Muscle of arm (tissue), 12 donors: ENCODE data around the gene DNLZ. TPM values are rescaled to one million over a fixed set of nuclear protein-coding genes. Genes with fewer than 3 reads are reported as not detected.

Experiments used
- DNase-seq: peaks from one replicate; pipeline ENCODE4 v3.0.0-alpha.2; 2013
- polyA plus RNA-seq, 12 donors: library from polyadenylated mRNA; unstranded; fragments of 120-200 nt; gene quantifications; one replicate each; pipeline ENCODE4 v1.2.1, GENCODE V29; 2013; ENCODE audit not compliant: insufficient read length in 12 of 12

The DNLZ gene
- polyA plus RNA-seq, 12 donors: 4.5 to 16.7 (median 9.1) TPM; not detected in 2

DNA sequence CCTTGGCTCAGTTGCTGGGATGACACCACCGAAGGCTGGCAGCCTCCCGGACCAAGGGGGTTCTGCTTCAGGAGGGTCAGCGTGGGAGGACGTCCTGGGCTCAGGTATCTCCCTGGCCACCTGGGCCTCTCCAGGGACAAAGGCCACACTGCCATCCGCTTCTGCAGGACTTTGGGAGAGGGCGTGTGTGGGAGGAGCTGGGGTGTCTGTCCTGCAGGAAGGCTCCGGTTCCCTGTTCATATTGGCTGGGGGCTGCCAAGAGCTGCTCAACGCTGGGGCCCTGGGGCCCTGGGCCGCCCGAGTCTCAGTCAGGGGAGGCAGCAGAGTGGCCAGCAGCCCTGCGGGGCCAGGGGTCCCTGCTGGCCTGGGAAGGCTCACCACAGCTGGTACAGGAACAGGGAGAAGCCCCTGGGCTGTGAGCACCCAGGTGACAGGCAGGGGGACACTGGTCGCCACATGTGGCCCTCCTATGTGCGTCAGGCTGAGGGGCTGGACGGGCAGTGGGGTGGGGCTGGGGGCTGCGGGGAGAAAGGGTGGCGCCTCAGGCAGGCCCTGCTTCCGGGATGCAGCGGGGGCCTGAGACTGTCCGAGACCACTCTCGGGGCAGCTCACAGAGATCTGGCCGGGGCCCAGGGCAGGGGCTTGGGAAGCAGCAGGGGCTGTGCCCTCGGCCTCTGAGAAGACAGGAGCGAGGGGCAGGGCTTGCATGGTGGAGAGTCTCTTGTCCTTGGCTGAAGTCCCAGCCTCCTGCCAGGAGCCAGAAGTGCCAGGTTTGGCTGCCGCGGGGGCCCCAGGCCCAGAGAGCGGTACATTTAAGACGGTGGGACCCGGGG, 14.8 kb upstream of the DNLZ start:
- no peak for DNase-seq

DNA sequence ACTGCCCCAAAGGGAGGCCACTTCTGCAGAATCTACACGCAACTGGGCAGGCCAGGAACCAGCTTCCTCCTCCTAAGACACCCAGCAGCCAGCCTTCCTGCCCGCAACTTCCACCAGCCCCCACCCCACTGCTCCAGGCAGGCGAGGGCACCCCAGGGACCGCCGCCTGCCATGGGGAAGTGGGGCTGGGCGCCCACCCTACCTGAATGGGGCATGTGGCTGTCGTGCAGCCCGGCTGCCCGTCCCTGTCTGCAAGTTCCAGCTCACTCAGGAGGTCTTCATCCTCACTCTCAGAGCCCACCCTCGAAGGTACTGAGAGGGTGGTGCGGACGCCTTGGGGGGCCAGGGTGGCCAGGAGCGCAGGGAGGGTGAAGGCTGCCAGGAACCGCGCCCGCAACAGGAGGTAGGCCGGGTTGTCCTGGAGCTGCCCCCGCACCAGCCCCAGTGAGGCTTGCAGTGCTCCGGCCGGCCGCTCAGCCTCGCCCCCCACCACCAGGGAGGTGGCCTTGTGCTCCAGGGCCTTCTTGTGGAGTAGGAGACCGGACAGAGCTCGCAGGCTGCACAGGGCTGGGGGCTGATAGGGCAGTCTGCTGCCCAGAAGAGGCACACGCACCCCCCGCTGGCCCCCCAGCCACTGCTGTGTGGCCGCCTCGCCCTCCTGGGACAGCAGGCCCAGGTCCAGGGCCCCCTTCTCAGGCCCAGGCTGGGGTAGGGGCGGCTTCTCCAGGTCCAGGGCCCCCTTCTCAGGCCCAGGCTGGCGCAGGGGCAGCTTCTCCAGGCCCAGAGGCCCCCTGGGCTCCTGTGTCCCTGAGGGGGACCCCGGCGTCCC, 14.0 kb upstream of the DNLZ start:
- no peak for DNase-seq

DNA sequence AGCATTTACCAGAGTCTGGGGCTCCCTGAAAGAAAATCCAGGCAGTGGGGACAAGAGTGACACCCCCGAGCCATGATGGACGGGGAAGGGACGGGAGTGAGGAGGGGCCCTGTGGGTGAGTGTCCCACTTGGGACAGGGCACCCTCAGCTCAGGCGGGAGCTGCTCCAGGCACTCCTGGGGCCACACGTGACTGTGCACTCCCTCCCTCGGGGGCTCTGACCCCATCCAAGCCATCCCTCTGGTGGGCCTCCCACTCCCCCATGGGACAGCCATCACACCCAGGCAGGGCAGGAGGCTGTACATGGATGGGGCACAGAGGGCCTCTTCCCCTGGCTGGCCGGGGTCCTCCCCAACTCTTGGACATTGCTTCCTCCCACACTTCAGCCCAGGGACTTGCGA, 12.9 kb upstream of the DNLZ start:
- DNase-seq: no peak

DNA sequence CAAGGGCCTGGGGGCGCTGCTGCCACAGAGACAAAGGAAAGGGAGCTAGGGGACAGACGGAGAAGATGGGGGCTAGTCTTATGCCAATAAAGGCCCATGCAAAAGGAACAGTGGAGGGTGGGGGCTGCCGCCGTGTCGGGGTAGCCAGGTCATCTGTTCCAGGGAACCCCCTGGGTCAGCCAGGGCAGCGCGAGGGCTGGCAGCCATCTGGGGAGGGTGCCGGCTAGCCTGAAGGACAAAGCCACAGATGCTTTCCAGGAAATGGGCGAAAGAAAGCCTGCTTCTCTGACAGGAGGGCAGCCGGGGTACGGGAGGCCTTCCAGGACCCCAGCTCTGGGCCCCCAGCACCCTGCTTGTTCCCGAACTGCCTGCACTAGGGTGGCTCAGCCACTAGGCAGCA, 11.6 kb upstream of the DNLZ start:
- no peak for DNase-seq

DNA sequence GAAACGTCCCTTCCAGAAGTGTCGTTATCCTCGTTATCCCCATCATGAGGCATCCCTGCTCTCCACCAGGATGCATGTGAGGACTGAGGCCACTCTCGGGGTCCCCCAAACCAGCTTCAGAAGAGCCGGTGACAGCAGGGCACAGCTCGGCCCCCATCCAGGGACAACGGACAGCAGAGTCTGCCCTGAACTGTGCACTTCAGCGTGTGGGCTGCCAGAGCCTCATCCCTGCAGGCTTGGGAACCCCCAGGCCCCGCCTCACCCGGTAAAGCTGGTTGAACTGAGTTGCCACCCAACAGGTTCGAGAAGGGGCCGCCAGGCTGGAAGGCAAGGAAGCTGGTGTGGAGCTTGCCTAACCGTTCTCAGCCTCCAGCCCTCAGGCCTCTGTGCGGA, 10.6 kb upstream of the DNLZ start:
- DNase-seq: no peak

DNA sequence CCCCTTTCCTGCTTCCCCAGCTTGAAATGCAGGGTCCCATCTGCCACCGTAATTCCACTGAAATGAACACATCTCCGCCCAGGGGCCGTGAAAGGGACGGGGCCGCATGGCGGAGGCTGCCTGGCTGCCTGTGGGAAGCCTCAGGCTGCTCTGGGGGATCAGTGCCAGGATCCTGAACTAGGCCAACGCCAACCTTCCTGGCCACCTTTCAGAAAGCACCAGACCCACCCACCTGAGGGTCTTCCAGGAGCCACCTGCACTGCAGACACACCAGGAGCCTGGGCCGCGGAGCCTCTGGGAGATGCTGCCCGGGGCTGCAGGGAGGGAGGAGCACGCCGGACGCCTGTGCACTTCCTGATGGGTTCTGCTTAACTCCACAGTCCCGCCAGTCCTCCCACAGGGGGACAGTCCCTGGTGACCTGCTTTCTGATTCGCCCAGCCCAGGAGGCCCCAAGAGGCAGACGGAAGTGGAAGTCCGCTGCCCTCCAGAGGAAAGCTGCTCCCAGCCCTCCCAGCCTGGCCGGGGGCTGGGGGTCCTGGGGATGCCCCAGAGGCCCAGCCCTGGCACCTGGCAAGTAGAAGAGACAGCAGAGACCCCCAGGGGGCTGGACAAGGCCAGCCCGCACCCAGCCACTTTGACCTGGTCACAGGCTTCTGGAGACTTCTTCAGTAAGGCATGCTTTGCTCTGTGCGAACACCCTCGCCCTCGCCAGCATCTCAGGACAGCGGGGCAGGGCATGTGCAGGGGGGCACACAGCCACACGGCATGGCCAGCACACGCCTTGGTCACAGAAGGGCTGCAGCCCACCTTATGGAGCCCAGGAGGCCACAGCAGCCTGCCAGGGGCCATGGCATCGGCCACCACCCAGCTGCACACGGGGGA, 10.0 kb upstream of the DNLZ start, which contains the start of gene CARD9:
Gene CARD9 (minus strand): TSS at position 370 of the 883 bp plus-strand sequence. CDS start 1,591 bp downstream, outside the sequence.
- no peak for DNase-seq

DNA sequence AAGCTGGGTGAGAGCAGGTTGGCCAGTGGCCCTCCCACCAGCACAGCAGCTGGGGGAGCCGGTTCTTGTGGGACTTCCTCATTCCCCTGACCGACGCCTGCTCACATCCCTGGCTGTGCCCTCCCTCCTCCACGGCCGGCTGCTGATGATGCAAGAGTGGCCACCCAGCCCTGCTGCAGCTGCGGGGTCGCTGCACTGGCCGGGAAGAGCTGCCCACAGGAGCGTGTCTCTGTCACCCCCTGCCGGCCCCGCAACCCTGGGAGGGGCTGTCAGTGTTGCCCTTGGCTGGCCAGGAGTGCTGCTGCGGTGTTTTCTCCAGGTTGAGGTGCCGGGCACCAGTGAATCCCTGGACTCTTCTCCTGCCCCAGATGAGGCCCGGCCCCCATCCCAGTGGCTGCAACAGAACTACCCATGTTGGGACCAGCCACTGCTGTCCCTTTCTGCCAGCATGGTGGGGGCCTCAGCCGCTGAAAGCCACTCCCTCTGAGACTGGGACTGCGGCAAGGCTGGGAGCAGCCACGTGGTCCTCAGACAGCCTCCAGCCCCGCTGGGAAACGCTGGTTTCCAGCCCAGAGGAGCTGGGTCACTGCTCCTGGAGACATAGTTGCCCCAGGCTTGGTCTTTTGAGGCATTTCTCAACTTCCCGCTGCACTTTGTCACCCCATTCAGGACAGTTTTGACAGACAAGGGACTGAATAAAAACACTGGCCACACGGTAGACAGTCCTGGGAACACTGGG, 9.2 kb upstream of the DNLZ start:
- no peak for DNase-seq

DNA sequence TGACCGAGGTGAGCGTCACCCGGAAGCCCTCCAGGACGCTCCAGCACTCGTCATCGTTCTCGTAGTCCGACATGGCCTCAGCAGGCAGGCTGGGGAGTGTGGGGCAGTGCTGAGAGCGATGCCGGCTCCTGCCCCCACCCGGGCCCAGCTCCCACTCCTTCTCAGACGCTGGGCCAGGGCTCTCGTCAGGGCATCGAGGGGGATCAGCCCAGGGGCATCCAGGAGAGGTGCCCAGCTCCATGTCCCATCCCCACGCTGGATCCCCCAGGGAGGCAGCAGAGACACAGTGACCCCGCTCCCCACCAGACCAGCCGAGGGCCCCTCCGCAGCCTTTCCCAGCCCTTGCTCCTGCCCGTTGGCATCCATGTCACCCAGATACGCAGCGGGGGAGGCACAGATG, 8.5 kb upstream of the DNLZ start:
- no peak for DNase-seq

DNA sequence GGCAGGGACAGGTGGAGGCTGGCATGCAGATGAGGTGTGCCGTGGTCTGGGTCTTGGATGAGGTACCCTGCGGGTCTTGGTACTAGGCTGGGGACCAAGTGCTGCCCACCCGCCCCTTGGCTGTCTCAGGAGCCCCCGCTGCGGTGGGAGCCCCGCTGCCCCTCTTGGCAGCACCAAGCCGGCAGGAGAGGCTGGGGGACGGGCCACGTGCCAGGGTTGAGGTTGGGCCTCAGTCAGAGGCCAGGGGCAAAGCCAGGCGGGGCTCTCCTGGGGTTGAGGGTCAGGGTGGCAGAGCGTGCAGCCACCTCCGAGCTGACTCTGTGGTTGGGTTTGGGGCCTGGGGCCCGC, 8.0 kb upstream of the DNLZ start:
- no peak for DNase-seq

DNA sequence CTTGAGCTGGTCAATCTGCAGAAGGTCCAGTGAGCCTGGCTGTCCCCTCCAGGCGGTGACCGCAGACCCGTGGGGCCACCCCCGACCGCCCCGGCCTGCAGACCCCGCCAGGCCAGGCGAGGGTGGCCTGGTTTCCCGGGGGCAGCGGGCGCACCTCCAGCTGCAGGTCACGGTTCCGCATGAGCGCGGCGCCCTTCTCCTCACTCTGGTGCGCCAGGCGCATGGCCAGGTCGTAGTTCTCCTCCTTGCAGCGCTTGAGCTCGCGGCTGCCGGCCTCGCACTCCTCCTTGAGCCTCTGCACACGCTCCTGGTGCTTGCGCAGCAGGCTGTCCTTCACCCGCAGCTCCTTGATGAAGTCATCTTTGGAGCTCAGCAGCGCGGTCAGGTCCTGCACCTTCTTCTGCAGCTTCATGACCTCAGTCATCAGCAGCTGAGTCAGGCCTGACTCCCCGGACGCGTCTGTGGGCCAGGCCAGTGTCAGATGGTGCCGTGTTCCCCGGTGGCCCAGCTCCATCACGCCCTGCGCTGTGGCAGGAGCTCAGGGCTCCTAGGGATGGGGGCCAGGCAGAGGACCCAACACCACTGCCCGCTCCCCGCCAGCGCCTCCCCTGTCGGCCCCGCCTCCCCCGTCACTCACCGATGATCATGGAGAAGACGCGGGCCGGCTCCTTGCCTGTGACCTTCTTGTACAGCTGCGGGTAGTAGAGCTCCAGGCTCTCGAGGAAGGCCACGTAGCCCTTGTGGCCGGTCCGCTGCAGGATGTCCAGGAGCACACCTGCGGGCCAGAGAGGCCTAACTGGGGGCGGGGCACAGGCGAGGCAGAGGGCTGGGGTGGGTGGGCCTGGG, 7.4 kb upstream of the DNLZ start:
- no peak for DNase-seq

DNA sequence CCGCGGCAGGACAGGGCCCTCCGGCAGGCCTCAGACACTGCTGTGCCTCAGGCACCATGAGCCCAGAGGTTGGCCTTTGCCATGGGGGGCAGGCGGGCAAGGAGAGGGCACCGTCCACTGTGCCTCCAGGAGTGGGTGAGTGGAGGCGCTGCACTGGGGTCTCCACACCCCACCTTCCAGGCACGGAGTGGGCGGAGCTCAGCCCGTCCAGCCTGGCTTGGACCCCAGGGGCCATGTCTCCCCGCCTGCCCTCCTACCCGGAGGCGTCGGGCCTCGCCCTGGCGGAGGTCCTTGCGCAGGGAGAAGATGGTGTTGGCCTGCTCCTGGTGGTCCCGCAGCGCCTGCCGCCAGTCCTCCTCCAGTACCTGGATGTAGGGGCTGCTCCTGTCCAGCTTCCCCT, 6.5 kb upstream of the DNLZ start:
- no peak for DNase-seq

DNA sequence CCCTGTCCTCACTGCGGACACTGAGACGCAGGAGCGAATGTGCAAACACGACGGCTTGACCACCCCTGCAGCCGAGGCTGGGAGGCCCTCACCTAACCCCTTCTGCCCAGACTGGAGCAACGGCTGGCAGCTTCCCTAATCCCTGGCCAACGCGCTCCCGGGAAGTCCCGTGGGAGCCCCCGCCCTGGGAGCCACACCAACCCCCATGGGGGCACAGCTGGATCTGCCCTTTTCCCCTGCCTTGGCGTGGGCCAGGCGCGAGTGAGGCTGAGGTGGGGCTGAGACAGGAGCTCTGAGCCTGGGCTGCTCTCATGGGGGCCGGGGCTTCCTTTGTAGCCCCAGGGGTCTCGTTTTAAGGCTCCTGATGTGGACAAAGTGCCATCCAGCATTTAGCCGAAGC, 4.6 kb upstream of the DNLZ start:
- DNase-seq: no peak

DNA sequence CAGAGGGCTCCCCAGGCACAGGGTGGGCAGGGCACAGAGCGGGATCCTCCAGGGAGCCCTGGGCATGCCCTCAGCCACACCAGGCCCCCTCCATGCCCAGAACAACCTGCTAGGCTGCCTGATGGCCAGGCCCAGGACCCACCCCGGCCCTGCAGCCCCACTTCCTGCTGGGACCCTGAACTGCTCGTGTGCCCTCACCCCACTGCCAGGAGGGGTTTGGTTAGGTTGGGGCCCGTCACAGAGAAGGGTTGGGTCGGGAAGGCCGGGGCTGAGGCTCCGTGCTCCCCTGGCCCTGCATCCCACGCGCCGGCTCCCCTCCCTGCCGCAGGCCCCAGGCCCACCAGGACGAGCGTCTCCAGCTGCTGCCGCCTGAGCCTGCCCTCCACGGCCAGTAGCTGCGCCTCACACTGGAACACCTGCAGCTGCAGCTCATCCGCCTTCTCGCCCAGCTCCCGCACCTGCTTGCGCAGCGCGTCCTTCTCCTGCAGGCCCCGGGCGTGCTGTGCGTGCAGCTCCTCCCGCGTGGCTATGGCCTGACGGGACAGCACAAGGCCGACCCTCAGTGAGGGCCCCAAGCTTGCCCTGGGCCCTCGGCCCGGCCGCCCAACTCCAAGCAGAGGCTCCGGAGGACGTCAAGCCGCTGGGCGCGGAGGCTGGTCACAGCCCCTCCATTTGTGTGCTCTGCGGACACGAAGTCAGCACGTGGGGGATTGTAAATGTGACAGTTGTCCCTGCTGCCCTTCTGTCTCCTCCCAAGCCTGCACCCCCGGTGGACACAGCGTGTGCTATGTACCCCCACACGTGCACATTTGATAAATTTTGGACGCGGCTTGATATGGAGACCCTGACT, 4.0 kb upstream of the DNLZ start:
- no peak for DNase-seq

DNA sequence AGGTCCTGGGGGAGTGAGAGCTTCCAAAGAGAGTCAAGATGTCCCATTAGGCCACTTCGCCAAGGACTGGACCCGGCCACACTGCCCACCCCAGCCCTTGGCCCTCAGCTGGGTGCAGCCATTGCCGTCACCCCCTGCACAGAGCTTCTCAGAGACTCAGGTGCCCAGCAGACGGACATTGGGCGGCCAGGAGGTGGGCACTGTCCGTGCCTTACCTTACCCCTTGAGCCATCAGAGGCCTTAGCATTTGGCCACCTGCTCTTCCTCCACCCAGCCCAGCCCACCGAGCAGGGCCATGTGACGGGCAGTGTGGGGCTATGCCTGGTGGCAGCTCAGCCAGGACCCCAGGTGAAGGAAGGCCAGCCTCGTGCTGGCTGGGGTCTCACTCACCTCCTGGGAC, 3.3 kb upstream of the DNLZ start:
- no peak for DNase-seq

DNA sequence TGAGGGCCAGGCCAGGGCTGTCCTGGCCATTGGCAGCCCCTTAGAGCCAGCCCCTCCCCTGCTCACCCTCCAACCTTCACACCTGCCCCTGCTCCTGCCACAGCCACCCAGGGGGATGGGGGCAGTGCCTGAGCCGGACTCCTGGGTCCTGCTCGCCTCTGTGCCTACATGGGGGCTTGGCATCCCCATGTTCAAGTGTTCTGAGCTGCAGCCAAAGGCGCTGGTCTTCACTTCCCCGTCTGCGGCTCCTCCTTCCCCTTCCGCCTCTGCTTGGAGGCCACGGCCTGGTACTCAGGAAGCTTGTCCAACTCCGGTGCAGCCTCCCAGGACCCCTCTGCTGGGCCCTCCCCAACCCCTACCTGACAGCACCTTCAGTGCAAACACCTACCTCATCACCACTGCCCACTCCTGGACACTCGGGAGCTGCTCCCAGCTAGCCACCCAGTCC, 2.3 kb upstream of the DNLZ start:
- DNase-seq: no peak

DNA sequence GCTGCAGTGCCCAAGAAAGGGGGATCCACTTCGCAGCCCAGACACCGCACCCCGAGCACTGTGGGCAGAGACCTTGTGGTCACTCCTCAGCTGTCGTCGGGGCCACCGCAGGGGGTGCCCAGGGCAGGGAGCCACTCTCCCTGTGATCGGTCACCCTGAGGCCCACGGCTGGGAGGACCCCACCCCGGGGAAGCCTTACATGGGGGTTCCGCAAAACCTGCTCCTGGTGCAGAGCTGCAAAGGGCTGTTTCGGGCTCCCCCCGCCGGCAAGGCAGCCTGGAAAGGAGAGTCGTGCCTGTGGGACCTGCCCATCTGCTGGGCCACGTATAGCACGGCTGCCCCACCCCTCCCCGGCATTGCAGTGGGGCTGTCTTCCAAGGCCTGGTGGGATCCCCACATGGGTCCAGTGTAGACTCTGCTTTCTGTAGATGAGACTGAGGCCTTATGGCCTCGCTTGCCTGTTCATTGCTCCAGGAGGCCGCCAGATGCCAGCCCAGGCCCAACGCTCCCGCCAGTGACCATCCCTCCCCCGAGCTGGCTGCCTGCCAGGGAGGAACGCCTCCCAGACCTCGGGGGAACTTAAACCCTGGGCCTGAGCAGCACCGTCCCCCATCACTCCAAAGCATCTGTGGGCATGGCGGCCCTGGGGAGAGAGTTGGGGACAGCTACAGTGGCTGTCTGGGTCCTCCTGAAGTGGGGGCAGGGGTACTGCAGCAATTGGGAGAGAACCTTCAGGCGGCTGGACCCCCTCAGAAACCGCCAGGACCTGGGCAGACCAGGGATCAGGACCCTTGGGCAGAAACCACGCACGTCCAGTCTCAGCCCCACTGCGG, 1.6 kb upstream of the DNLZ start:
- DNase-seq: no peak

DNA sequence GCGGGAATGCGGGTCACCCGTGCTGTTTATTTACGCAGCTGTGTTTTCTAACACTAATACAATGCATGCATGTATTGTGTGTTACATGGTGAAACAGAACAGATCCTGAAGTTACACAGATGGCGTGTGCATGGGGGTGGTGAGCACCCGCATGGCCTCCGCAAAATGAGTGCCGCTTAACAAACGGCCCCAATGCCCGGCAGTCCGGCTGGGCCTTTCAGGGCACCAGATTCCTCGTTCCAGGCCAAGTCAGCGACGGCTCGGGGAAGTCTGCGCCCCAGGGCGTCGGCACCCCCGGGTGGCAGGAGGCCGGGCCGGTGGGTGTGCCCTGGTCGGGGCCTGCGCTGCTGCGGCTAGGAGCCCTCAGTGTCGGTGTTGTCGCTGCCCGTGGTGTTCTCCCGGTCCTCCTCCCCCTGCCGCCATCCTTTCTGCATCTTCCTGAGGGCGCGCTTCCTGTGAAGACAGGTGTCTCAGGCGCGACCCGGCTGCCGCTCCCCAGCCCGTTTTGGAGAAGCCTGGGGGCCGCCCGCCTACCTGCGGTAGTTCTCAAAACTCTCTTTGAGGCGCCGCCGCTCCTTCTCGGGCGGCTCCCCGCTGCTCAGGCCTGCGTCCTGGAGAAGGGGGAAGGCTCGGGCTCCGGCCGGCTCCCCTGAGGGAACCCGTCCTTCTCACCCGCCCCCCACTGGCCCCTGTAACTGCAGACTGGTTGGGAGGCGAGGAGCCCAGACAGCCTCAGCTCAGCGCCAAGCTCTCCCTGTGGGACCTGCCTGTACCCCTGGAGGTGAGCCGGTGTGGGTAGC, 605 bp upstream of the DNLZ start:
- no peak for DNase-seq

DNA sequence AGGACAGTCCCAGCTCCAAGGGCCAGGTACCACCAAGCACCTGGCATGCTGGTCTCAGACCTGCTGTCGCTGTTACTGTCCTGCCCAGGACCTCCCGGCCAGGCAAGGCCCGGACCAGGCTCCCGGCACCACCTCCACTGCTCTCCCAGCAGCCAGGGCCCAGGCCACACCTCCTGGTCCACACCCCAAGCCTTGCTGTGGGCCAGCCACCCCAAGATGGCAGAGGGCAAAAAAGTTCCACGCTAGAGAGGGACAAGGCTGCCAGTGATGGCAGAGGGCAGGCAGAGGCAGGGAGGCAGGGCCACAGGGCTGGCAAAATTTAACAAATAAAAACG, 1.1 kb downstream of the DNLZ start:
- DNase-seq: no peak
